Astrocyte of the spinal cord (primary cell): ENCODE results near the gene METTL3.

ENCODE experiments used
- DNase-seq: peaks from one replicate; pipeline ENCODE4 v3.0.0; 2011; ENCODE audit warnings: low read depth, low spot score
- H3K4me3 ChIP-seq: 2 replicates; pipeline ENCODE4 v1.5.1; 2011; ENCODE audit warnings: low read depth, mild to moderate bottlenecking, low read length, moderate library complexity
- CTCF ChIP-seq: IDR thresholded peaks from 2 replicates; pipeline ENCODE4 v1.5.1; 2012; ENCODE audit warnings: low read depth, mild to moderate bottlenecking, low read length, inconsistent platforms
- in situ Hi-C: cut with HindIII; loops from 2 replicates; pipeline ENCODE4 v1.10.0; 2017; ENCODE audit warnings: low sequenced_read_pairs

METTL3 gene

GRCh38 chr14:21526672-21527317, 15.7 kb upstream of the METTL3 start:
- in situ Hi-C loops = no loop called here
- no peak for DNase-seq

GRCh38 chr14:21525962-21526671, 15.0 kb upstream of the METTL3 start, which contains the start of gene SALL2:
SALL2 (minus strand) TSS chr14:21526346; CDS start chr14:21526127, 219 bp downstream.
- peak; percentile 68 for DNase-seq
- peak within 1 kb of the TSS; percentile 78 for H3K4me3 ChIP-seq
- in situ Hi-C loops = no loop called here
- TF ChIP-seq CTCF = no peak

More at GRCh38 chr14:21526672-21527317, 15.7 kb upstream of the METTL3 start:
- TF ChIP-seq CTCF = no peak
- peak overlapping the region; percentile 78 for H3K4me3 ChIP-seq

GRCh38 chr14:21525571-21525961, 14.4 kb upstream of the METTL3 start:
- DNase-seq = no peak
- no peak for TF ChIP-seq CTCF
- peak overlapping the region; percentile 78 for H3K4me3 ChIP-seq
- in situ Hi-C loops = no loop called here

- no peak for DNase-seq
- H3K4me3 ChIP-seq = peak overlapping the region; percentile 78
- in situ Hi-C loops = no loop called here
- no peak for TF ChIP-seq CTCF
Measured at GRCh38 chr14:21524575-21525490, 13.7 kb upstream of the METTL3 start.

GRCh38 chr14:21523203-21523602, 12.1 kb upstream of the METTL3 start:
- H3K4me3 ChIP-seq = no peak overlapping the region
- in situ Hi-C loops = no loop called here
- no peak for DNase-seq
- TF ChIP-seq CTCF = no peak

GRCh38 chr14:21521501-21521900, 10.4 kb upstream of the METTL3 start:
- DNase-seq = no peak
- TF ChIP-seq CTCF = no peak
- in situ Hi-C loops = no loop called here
- no peak overlapping the region for H3K4me3 ChIP-seq
